Liver (tissue), 3 donors: Measurements from ENCODE around the gene PEX14.

Experiments used
- CTCF ChIP-seq: fragments of 150-350 bp; IDR thresholded peaks from 2 replicates; pipeline ENCODE4 v1.5.1; 2017; ENCODE audit warnings: improper control_type of control experiment, low read depth, low read length; ENCODE audit not compliant: missing input control
- JUND ChIP-seq, 2 donors: IDR thresholded peaks; 2 replicates each; pipeline ENCODE4 v1.6.1; 2016; ENCODE audit warnings: antibody characterized with exemption in 2 of 2
- RAD21 ChIP-seq, 2 donors: IDR thresholded peaks; 2 replicates each; pipeline ENCODE4 v1.6.1; 2016; ENCODE audit warnings: antibody characterized with exemption in 2 of 2, mild to moderate bottlenecking in 2 of 2
- REST ChIP-seq: IDR thresholded peaks from 2 replicates; pipeline ENCODE4 v1.6.1; 2016; ENCODE audit warnings: antibody characterized with exemption, mild to moderate bottlenecking
- SP1 ChIP-seq: IDR thresholded peaks from 2 replicates; pipeline ENCODE4 v1.6.1; 2018; ENCODE audit warnings: antibody characterized with exemption, mild to moderate bottlenecking
- donor health status: healthy.
- donor health status: healthy.

DNA sequence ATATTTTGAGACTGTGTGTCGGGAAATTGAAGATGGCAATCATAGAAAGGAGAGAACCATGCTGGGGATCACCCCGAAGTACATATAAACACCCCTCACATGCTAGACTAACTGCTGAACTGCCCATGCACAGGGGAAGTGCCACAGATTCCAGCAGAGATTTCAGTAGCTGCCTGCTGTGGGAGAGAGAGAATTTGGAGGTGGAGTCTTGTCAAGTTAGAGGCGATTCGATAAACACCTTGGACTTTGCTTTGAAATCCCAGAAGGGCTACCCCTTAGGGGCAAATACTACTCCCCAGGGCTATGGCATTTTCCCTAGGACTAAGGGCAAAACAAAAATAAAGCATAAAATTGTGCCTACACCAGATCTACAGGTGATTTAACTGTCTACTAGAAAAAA, 103.3 kb downstream of the PEX14 start:
- TF ChIP-seq RAD21 (IDR thresholded peaks at IDR 0.05) (no peak), JUND (IDR thresholded peaks at IDR 0.05) (no peak), SP1 (no peak), CTCF (no peak), REST (no peak)
